Measurements from ENCODE around the gene ZNF491.
A peak's percentile ranks its signal among the peaks of the same experiment; 100 is the strongest.
"Not testable (repeated sequence)": the region's sequence is repeated elsewhere in the genome, so short reads cannot be mapped to it uniquely, and the experiment has no call there.

ZNF491 gene

GRCh38 chr19:11798391-11799330 is at the start of gene ZNF491:
TSS of gene ZNF491 (plus strand) at chr19:11798523. CDS start at chr19:11805954, 7,431 bp downstream.
- peak; percentile 75 for DNase-seq

GRCh38 chr19:11749751-11750150 is 48.6 kb upstream of the ZNF491 start:
- DNase-seq: no peak

GRCh38 chr19:11752244-11752736 is 46.0 kb upstream of the ZNF491 start:
- DNase-seq: no peak

- no peak for DNase-seq
Observed at GRCh38 chr19:11754663-11755062, 43.7 kb upstream of the ZNF491 start.

- no peak for DNase-seq
Observed at GRCh38 chr19:11756965-11757364, 41.4 kb upstream of the ZNF491 start.

- no peak for DNase-seq
Observed at GRCh38 chr19:11759805-11760204, 38.5 kb upstream of the ZNF491 start.

GRCh38 chr19:11763117-11763516 is 35.2 kb upstream of the ZNF491 start:
- no peak for DNase-seq

GRCh38 chr19:11763611-11764010 is 34.7 kb upstream of the ZNF491 start:
- DNase-seq: no peak

GRCh38 chr19:11766597-11767591 is 31.4 kb upstream of the ZNF491 start, which contains the start of gene ZNF441:
TSS of gene ZNF441 (plus strand) at chr19:11767000. CDS start at chr19:11767194, 194 bp downstream.
- DNase-seq: peak; percentile 65

- DNase-seq: no peak
Observed at GRCh38 chr19:11767633-11768133, 30.6 kb upstream of the ZNF491 start.

- no peak for DNase-seq
Observed at GRCh38 chr19:11769995-11770394, 28.3 kb upstream of the ZNF491 start.

- DNase-seq: not testable (repeated sequence)
Observed at GRCh38 chr19:11771520-11771919, 26.8 kb upstream of the ZNF491 start.

- not testable (repeated sequence) for DNase-seq
Observed at GRCh38 chr19:11776669-11777068, 21.7 kb upstream of the ZNF491 start.

GRCh38 chr19:11780431-11781020 is 17.8 kb upstream of the ZNF491 start:
- DNase-seq: no peak

GRCh38 chr19:11781295-11782057 is 16.8 kb upstream of the ZNF491 start:
- DNase-seq: no peak

- DNase-seq: no peak
Observed at GRCh38 chr19:11783767-11784166, 14.6 kb upstream of the ZNF491 start.

- no peak for DNase-seq
Observed at GRCh38 chr19:11784356-11784755, 14.0 kb upstream of the ZNF491 start.

- no peak for DNase-seq
Observed at GRCh38 chr19:11787536-11787935, 10.8 kb upstream of the ZNF491 start.

- DNase-seq: no peak
Observed at GRCh38 chr19:11792942-11793341, 5.4 kb upstream of the ZNF491 start.

- DNase-seq: peak; percentile 58
Observed at GRCh38 chr19:11797491-11797890, 832 bp upstream of the ZNF491 start.

- DNase-seq: no peak
Observed at GRCh38 chr19:11806354-11807098, 8.2 kb downstream of the ZNF491 start.

Measured in NCI-H446 treated with DMSO at 0.1 percent for 48 hours (cell line).